CMK (cell line): ENCODE results near the gene SCAMP3.
"Not testable (repeated sequence)": the region's sequence is repeated elsewhere in the genome, so short reads cannot be mapped to it uniquely, and the experiment has no call there.

Experiments used
- DNase-seq: peaks from one replicate; pipeline ENCODE4 v3.0.0-alpha.2; 2010; ENCODE audit warnings: low read depth

Gene SCAMP3

GRCh38 chr1:155227261-155228095, 34.7 kb downstream of the SCAMP3 start:
- peak; percentile 98 for DNase-seq

DNA sequence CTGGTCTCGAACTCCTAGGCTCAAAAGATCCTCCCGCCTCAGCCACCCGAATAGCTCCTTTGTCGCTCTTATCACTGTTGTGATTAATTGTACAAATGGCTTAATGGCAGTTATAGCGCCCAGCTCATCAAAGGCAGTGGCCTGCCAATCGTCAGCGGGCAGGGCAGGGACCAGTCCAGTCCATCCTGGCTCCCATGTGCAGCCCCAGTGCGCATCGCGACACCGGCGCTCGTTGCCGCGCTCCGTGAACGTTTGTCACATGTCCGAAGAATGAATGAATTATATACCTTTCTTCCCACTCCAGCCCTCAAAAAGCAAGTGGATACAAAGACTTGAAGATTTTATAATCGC, 35.3 kb downstream of the SCAMP3 start:
- DNase-seq, result no peak

GRCh38 chr1:155226188-155226909, 35.8 kb downstream of the SCAMP3 start:
- no peak for DNase-seq

DNA sequence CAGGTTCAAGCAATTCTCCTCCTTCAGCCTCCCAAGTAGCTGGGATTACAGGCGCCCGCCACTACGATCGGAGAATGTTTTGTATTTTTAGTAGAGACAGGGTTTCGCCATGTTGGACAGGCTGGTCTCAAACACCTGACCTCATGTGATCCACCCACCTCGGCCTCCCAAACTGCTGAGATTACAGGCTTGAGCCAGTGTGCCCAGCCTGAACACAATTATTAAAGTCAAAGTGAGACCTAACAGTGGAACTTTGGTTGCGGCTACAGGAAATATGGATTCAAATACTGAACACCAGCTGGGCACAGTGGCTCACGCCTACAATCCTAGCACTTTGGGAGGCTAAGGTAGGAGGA, 36.8 kb downstream of the SCAMP3 start:
- DNase-seq, result not testable (repeated sequence)

- DNase-seq, result no peak
Measured at GRCh38 chr1:155223047-155223446, 39.1 kb downstream of the SCAMP3 start.

DNA sequence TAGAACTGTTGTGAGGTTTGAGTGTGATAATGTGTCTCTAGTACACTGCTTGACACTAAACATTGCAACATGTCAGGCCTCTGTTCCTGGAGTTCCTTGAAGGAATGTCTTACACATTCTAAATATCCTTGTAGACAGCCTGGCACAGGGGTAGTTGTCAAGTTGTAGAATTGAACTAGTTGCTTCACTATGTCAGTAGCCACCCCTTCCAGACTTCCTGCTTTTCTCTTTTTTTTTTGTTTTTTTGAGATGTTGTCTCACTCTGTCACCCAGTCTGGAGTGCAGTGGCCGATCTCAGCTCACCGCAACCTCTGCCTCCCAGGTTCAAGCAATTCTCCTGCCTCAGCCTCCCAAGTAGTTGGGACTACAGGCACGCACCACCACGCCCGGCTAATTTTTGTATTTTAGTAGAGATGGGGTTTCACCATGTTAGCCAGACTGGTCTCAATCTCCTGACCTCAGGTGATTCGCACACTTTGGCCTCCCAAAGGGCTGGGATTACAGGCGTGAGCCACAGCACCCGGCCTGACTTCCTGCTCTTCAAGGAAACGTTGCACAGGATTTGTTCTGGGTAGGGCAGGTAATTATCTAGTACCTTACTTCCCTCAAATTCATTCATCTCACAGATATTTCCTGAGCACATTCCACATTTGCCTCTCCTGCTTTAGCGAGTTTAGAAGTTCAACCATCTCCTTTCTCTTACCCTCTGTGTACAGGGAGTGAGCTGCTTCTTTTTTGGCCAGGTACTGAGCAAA, 41.8 kb downstream of the SCAMP3 start:
- DNase-seq, result not testable (repeated sequence)

- no peak for DNase-seq
Measured at GRCh38 chr1:155219592-155220031, 42.5 kb downstream of the SCAMP3 start.

- no peak for DNase-seq
Measured at GRCh38 chr1:155218854-155219591, 43.1 kb downstream of the SCAMP3 start.

- DNase-seq, result not testable (repeated sequence)
Measured at GRCh38 chr1:155214702-155215101, 47.5 kb downstream of the SCAMP3 start.

GRCh38 chr1:155212051-155212440, 50.1 kb downstream of the SCAMP3 start:
- not testable (repeated sequence) for DNase-seq

GRCh38 chr1:155211381-155212050, 50.6 kb downstream of the SCAMP3 start:
- not testable (repeated sequence) for DNase-seq

DNA sequence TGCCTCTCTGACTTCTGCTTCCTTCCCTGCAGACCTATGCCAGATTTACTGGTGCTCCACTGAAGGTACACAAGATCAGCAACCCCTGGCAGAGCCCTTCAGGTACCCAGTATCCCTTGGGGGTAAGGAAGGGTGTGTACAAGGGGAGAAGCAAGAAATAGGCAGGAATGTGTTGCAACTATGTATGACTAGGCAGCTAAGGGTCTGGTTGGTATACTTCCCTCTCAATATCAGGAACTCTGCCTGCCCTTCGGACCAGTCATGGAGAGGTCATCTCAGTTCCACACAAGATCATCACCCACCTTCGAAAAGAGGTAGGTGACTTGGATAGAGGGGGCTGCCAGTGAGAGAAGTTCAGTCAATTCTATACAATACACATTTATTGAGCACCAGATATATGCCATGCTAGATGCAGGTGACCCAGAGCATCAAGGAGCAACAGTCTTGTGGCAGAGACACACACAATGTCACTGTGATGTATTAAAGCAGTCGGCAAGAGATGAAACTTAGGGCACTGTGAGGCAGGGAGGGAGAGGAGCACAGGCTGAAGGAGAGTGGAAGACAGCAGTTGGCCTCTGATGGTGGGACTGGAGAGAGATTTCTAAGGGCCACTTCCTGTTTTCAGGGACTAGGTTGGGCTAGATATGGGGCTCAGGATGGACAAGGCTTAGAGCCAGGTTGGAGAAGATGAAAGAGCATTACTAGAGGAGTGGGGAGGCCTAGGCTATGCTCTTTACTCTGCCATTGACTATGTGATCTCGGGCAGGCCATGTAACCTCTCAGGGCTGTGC, 51.7 kb downstream of the SCAMP3 start:
- DNase-seq, result no peak

DNA sequence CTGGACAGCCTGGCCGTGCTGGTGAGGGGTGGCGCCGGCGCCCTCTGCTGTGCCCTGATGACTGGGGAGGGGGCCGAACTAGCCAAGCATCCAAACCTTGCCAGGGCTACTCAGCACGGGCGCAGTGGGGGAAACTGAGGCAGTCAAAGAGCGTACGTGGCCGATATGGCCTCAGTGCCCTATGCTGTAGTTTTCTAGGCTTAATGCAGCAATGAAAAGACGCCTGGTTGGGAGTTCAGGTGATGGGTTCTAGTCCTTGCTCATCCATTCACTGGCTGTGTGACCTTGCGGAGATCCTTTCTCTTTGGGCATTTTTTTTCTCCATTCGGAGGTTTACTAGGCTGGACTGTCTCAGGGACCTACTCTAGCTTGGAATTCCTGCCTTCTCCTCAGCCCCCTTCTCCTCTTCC, 52.8 kb downstream of the SCAMP3 start:
- DNase-seq, result no peak

- DNase-seq, result peak; percentile 78
Measured at GRCh38 chr1:155208541-155209311, 53.4 kb downstream of the SCAMP3 start, which contains the start of gene MTX1. Gene MTX1 (plus strand): TSS chr1:155208695. CDS start chr1:155208805, 110 bp downstream.

DNA sequence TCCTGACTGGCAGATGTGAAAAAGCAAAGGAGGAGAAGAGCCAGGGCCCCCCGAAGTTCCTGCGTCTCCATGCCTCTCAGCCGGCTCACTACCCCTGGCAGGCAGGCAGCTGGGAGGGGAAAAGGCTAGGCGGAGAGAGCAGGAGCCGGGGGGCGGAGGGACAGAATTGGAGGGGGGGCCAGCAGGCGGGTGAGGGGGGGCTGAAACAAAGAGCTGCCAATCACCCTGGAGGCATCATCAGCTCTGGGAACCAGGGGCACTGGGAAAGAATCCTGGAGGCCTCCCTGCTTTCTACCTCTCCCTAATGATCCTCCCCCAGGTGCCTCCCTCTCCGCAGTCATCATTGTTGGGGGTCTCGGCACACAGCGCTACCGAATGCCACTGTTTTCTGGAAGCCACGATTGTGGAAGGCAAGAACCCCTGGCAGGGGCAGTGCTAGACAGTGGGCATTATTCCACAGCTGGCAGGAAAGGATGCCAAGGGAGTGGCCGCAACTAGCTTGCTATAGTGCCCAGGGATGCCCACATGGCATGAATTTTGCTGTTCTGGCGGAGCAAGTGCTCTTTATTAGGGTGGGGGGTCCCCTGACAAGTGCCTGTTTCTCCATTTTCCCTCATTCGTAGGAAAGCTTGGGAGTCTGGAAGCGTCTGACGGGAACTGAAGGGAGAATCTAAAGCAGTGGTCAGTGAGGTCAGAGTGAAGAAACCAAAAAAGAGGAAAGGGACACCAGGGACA, 54.2 kb downstream of the SCAMP3 start, which contains the start of gene THBS3:
THBS3 (minus strand) TSS at position 92 of the 735 bp plus-strand sequence; CDS start at position 71, 21 bp downstream.
- no peak for DNase-seq

DNA sequence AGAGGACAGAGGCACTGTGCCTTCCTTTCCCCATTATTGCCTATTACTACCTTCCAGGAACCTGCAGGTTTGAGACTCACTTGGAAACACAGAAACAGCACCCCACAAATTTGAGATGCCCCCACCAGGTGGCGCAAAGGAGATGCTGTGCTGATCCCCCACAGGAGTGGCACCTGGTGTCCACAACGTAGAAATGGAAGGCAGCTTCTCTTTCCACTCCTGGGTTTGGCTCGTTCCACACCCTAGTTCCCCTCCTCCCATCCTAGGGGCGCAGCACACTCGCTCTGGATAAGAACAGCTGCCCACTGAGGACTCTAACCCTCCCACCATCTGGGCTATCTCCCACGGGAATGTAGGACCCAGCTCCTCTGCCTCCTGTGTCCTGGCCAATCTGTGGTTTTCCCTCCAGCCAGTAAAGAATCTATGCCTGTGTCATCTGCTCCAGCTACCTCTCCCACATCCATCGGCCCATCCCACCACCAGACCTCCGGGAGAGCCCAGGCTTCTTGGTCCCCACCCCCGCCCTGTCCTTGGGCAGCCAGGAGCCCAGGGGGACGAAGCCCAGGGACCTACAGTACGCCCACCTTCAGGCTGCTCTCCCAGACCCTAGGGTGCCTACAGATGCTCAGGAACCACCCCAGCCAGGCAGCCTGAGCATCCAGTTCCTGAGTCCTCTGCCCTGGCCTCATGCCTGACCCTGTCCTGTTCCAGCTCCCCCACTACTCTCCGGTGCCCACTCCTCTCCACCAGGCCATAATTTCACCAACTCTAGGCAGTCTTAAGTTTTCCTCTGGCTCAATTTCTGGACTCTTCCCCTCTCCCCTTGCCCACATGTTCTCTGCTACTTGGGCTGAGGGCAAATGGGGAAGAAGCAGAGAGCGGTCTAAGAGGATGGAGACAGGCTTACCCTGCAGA, 55.0 kb downstream of the SCAMP3 start:
- peak; percentile 67 for DNase-seq
